ENCODE results near the gene RGMB.

GRCh38 chr5:98844865-98845264 lies 71.4 kb downstream of the RGMB start:
- TF ChIP-seq CTCF (IDR thresholded peaks at IDR 0.05; ENCODE audit: extremely low read depth in 1 of 2, insufficient read depth in 1 of 2, low read depth in 1 of 2, low read length in 2 of 2) (no peak), JUN (IDR thresholded peaks at IDR 0.05; ENCODE audit: borderline replicate concordance, insufficient read depth, insufficient read length, low read depth) (no peak), POLR2AphosphoS5 (IDR thresholded peaks at IDR 0.05; ENCODE audit: insufficient read depth, low read depth, low read length) (no peak)

Data from endothelial cell of umbilical vein (primary cell).